PC-3 (cell line): ENCODE data around the gene HOXD12. TPM values are rescaled to one million over a fixed set of nuclear protein-coding genes. Genes with fewer than 3 reads are reported as not detected.

Experiments used
- ATAC-seq: fragments of 200-7000 bp; cut with Tn5 transposase; 2 replicates; pipeline ENCODE4 v1.9.1; 2020; ENCODE audit warnings: mild to moderate bottlenecking, moderate library complexity
- BruUV-seq: library from RNA; stranded (reverse); fragments of 400-500 nt; replicated peaks from 2 replicates; lab custom pipeline; 2021; lab: Mats Ljungman, UMichigan
- CTCF ChIA-PET: fragments of 300-600 bp; sonication (Branson Sonifier 250); formaldehyde crosslinking; loops from one replicate; lab custom pipeline; 2022; ENCODE audit warnings: antibody characterized with exemption; lab: Charles Lee
- POLR2A ChIA-PET: fragments of 300-600 bp; sonication (Branson Sonifier 250); formaldehyde crosslinking; loops from one replicate; lab custom pipeline; 2022; ENCODE audit warnings: antibody characterized with exemption; ENCODE audit not compliant: unreplicated experiment; lab: Charles Lee
- DNase-seq: peaks from one replicate; pipeline ENCODE4 v3.0.0-alpha.2; 2015
- H2AFZ ChIP-seq: fragments of 300-600 bp; sonication (generic); 2 replicates; pipeline ENCODE4 v1.6.0; 2016; ENCODE audit warnings: antibody characterized with exemption, low read length
- H3F3A ChIP-seq: fragments of 300-600 bp; sonication (generic); one replicate; pipeline ENCODE4 v1.6.0; 2017; ENCODE audit warnings: antibody characterized with exemption, low read length, control low read depth, mild to moderate bottlenecking; ENCODE audit not compliant: unreplicated experiment
- H3K27ac ChIP-seq: fragments of 300-600 bp; sonication (generic); 2 replicates; pipeline ENCODE4 v1.5.1; 2016; ENCODE audit warnings: mild to moderate bottlenecking, low read length
- H3K27me3 ChIP-seq: fragments of 300-600 bp; sonication (generic); 2 replicates; pipeline ENCODE4 v1.6.1; 2016; ENCODE audit warnings: low read length, mixed read lengths
- H3K36me3 ChIP-seq: fragments of 300-600 bp; sonication (generic); 2 replicates; pipeline ENCODE4 v1.6.1; 2016; ENCODE audit warnings: low read depth, mixed run types, low read length, mixed read lengths
- H3K4me1 ChIP-seq: fragments of 300-600 bp; sonication (generic); 2 replicates; pipeline ENCODE4 v1.5.1; 2016; ENCODE audit warnings: low read length; ENCODE audit not compliant: insufficient read depth
- H3K4me2 ChIP-seq: fragments of 300-600 bp; sonication (generic); 2 replicates; pipeline ENCODE4 v1.6.0; 2016; ENCODE audit warnings: low read length
- H3K4me3 ChIP-seq: fragments of 300-600 bp; sonication (generic); 2 replicates; pipeline ENCODE4 v1.5.1; 2016; ENCODE audit warnings: mild to moderate bottlenecking, low read length, mixed read lengths
- H3K79me2 ChIP-seq: fragments of 300-600 bp; sonication (generic); 2 replicates; pipeline ENCODE4 v1.6.1; 2017; ENCODE audit warnings: low read length, mixed read lengths
- H3K9ac ChIP-seq: fragments of 300-600 bp; sonication (generic); 2 replicates; pipeline ENCODE4 v1.6.0; 2016; ENCODE audit warnings: mild to moderate bottlenecking, low read length
- H3K9me2 ChIP-seq: fragments of 300-600 bp; sonication (generic); replicated peaks from 2 replicates; pipeline ENCODE4 v1.6.1; 2016; ENCODE audit warnings: mixed run types, low read length, mixed read lengths
- H3K9me3 ChIP-seq: fragments of 300-600 bp; sonication (generic); 2 replicates; pipeline ENCODE4 v1.6.1; 2016; ENCODE audit warnings: low read length, mixed read lengths
- H4K20me1 ChIP-seq: fragments of 300-600 bp; sonication (generic); 2 replicates; pipeline ENCODE4 v1.6.1; 2016; ENCODE audit warnings: low read length, mixed read lengths
- EZH2 ChIP-seq: fragments of 300-600 bp; sonication (generic); IDR thresholded peaks from one replicate; pipeline ENCODE4 v1.6.1; 2017; ENCODE audit warnings: antibody characterized with exemption, mild to moderate bottlenecking, low read length; ENCODE audit not compliant: unreplicated experiment
- EZH2phosphoT487 ChIP-seq: fragments of 300-600 bp; sonication (generic); IDR thresholded peaks from 2 replicates; pipeline ENCODE4 v1.6.1; 2018; ENCODE audit warnings: mild to moderate bottlenecking, antibody characterized with exemption, low read length, borderline replicate concordance
- intact Hi-C: fragments of 100-400 bp; cut with micrococcal nuclease; formaldehyde crosslinking; loops from 2 replicates; pipeline ENCODE4 v1.9.0; 2023
- total RNA-seq: library from RNA; depleted of rRNA; stranded (reverse); fragments of >200 nt; gene quantifications from 2 replicates; pipeline ENCODE4 v1.2.3, GENCODE V29; 2014
- TF ChIP-seq, protein P1 (sequence below): fragments of 300-600 bp; sonication (generic); conservative IDR thresholded peaks from 2 replicates; pipeline ENCODE4 v1.5.1; 2017; ENCODE audit warnings: antibody characterized with exemption, low read depth, mild to moderate bottlenecking, low read length

Gene HOXD12
- total RNA-seq, 1 experiment from 2014 or later, result not detected

DNA sequence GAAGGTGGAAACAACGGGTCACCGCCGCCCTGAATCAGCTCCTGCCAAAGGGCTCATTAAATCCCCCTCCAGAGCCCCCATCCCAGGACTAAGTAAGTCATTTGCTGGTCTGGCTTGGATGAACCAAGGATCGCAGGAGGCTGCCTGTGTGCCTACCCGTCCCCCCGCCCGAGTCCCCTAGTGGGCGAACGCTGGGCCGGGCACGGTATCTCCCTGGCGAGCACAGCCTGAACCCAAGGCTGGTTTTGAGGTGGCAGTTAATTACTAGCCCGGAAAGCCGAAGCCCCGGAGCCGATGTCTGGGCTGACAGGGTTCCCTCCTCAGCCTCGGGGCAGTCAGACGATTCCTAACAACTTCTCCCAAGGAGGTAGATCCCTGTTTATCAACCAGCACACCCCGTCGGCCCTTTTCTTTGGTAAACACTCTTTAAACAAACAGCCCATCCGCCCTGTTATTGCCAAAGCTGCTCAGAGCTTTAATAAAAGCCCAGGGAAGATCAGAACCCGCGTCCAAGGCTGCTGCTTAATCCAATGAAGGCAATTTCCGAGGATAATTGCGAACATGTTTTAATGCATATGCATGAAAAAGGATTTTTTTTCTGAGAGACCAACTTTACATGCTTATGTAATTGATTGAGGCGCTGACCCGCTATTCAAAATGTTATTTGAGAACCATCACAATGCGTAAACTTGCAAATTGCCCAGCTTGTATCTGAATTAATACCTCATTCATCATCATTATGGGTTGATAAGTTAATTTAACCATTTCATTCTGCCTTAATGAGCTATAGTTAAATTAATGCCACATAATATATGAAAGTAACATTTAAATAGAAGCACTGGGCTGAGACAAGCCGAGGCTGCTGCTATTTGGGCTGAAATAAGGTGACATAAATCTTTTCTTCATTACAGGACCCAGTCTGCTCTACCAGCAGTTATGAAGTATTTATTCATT, 26.4 kb upstream of the HOXD12 start:
- no peak overlapping the region for H3K4me3 ChIP-seq
- H3K27ac ChIP-seq, result no peak overlapping the region
- no peak overlapping the region for H3K4me2 ChIP-seq
- peaks cover 62% of the 10 kb centered on the region for H3K27me3 ChIP-seq
- no peak overlapping the region for H2AFZ ChIP-seq
- no peaks in the 10 kb centered on the region for H3K36me3 ChIP-seq
- no peaks in the 10 kb centered on the region for H3K9me3 ChIP-seq
- no TSS peak for BruUV-seq
- ChIA-PET POLR2A (no interaction called here), CTCF (no interaction called here)
- H3K9me2 ChIP-seq, result no peaks in the 10 kb centered on the region
- no peaks in the 10 kb centered on the region for H4K20me1 ChIP-seq
- no peaks in the 10 kb centered on the region for H3K4me1 ChIP-seq
- H3F3A ChIP-seq, result no peaks in the 10 kb centered on the region
- ATAC-seq, result no peak
- DNase-seq, result no peak
- intact Hi-C loops, result no loop called here
- H3K79me2 ChIP-seq, result no peaks in the 10 kb centered on the region
- TF ChIP-seq EZH2, result no peak
- TF ChIP-seq, protein P1, sequence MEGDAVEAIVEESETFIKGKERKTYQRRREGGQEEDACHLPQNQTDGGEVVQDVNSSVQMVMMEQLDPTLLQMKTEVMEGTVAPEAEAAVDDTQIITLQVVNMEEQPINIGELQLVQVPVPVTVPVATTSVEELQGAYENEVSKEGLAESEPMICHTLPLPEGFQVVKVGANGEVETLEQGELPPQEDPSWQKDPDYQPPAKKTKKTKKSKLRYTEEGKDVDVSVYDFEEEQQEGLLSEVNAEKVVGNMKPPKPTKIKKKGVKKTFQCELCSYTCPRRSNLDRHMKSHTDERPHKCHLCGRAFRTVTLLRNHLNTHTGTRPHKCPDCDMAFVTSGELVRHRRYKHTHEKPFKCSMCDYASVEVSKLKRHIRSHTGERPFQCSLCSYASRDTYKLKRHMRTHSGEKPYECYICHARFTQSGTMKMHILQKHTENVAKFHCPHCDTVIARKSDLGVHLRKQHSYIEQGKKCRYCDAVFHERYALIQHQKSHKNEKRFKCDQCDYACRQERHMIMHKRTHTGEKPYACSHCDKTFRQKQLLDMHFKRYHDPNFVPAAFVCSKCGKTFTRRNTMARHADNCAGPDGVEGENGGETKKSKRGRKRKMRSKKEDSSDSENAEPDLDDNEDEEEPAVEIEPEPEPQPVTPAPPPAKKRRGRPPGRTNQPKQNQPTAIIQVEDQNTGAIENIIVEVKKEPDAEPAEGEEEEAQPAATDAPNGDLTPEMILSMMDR, result no peak
- no peak for TF ChIP-seq EZH2phosphoT487
- no peak overlapping the region for H3K9ac ChIP-seq

DNA sequence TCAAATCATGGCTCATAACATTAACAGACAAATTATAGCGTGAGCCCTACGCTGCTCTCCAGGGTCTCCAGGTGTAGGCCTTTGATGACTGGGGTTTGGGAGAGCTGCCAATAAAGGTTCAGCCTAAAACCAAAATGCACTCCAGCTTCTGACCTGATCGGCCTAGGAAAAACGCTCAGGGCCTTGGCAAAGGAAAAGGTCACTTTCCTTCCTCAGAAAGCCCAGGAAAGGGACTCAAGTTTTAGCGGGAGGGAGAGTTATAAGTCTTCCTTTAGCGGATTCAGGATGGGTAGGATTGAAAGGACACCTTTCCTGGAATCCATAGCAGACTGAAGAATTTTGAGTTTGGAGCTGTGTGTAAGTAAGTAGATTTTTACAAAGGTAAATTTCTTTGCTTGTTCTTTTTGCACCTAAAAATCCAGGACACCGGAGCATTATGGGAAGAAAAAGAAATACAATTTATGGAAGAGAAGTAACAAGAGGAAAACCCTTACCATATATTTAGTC, 24.6 kb upstream of the HOXD12 start:
- Histone ChIP-seq H3K36me3 (no peaks in the 10 kb centered on the region), H3K9me3 (no peaks in the 10 kb centered on the region), H4K20me1 (no peaks in the 10 kb centered on the region), H3K4me2 (no peak overlapping the region), H3K9me2 (no peaks in the 10 kb centered on the region), H3K79me2 (no peaks in the 10 kb centered on the region), H3K27ac (no peak overlapping the region), H3K4me1 (no peaks in the 10 kb centered on the region), H2AFZ (no peak overlapping the region), H3K9ac (no peak overlapping the region), H3K27me3 (peaks cover 73% of the 10 kb centered on the region), H3K4me3 (no peak overlapping the region), H3F3A (no peaks in the 10 kb centered on the region)
- CTCF ChIA-PET, result no interaction called here
- no peak for ATAC-seq
- POLR2A ChIA-PET, result no interaction called here
- DNase-seq, result no peak
- TF ChIP-seq, protein P1, result no peak
- TF ChIP-seq EZH2, result no peak
- no peak for TF ChIP-seq EZH2phosphoT487
- intact Hi-C loops, result no loop called here
- BruUV-seq, result no TSS peak

DNA sequence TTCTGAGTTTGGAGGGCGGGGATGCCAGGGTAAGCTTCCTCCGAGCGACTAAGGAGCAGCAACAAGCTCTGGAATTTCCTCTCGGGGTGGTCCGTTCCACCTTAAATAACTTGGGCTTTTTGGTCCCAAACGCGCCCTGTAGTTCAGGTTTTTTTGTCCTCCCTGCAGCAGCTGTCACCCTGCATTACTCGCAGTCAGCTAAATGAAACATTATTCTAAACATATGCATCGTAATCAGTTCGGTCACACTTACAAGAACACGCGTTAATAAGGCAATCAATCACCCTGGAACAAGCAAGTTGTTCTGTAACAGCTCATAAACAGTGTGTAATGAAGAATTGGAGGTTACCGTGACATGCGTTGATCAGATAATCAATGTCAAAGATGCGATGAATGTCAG, 24.1 kb upstream of the HOXD12 start:
- H3K9me2 ChIP-seq, result no peaks in the 10 kb centered on the region
- H3F3A ChIP-seq, result no peaks in the 10 kb centered on the region
- H3K27ac ChIP-seq, result no peak overlapping the region
- intact Hi-C loops, result no loop called here
- no peak for TF ChIP-seq EZH2
- TF ChIP-seq, protein P1, result no peak
- no peak for TF ChIP-seq EZH2phosphoT487
- no TSS peak for BruUV-seq
- H3K4me3 ChIP-seq, result no peak overlapping the region
- no peaks in the 10 kb centered on the region for H3K36me3 ChIP-seq
- H3K4me1 ChIP-seq, result no peaks in the 10 kb centered on the region
- no peak for DNase-seq
- ChIA-PET POLR2A (no interaction called here), CTCF (no interaction called here)
- no peaks in the 10 kb centered on the region for H3K9me3 ChIP-seq
- peaks cover 73% of the 10 kb centered on the region for H3K27me3 ChIP-seq
- no peak overlapping the region for H3K4me2 ChIP-seq
- no peak overlapping the region for H2AFZ ChIP-seq
- no peak for ATAC-seq
- H3K9ac ChIP-seq, result no peak overlapping the region
- no peaks in the 10 kb centered on the region for H3K79me2 ChIP-seq
- no peaks in the 10 kb centered on the region for H4K20me1 ChIP-seq
